T-cell (primary cell): ENCODE results near the gene SLC6A6. TPM values are rescaled to one million over a fixed set of nuclear protein-coding genes. Genes with fewer than 3 reads are reported as not detected.

Experiments
- ATAC-seq, 4 experiments: fragments of 200-7000 bp in 3 of 4; fragments of 150-1000 bp in 1 of 4; cut with Tn5 transposase; replicated peaks in 1 of 4; 1 replicate in 3 of 4; 2 replicates in 1 of 4; pipeline ENCODE4 v1.10.0; 2021; ENCODE audit warnings: moderate library complexity in 3 of 4, mild to moderate bottlenecking in 2 of 4, moderate number of reproducible peaks in 1 of 4
- CTCF ChIA-PET, 2 donors: fragments of 300-600 bp; sonication (Branson Sonifier 250); formaldehyde crosslinking; loops; one replicate each; lab custom pipeline; 2022; ENCODE audit warnings: antibody characterized with exemption in 2 of 2; lab: Charles Lee
- POLR2A ChIA-PET, 2 donors: fragments of 300-600 bp; sonication (Branson Sonifier 250); formaldehyde crosslinking; loops; one replicate each; lab custom pipeline; 2022; ENCODE audit warnings: antibody characterized with exemption in 2 of 2; lab: Charles Lee
- DNase-seq, 35 experiments: peaks; one replicate each; pipeline versions ENCODE4 v3.0.0 to v3.0.0-alpha.2; 2013 to 2023
- H3K27ac ChIP-seq: one replicate; pipeline ENCODE4 v1.5.1; 2013; ENCODE audit warnings: low read length
- H3K27me3 ChIP-seq, 2 experiments: replicated peaks in 1 of 2; 1 replicate in 1 of 2; 2 replicates in 1 of 2; pipeline versions ENCODE4 v1.6.1 to v1.7.0; 2013; ENCODE audit warnings: low read length in 1 of 2, mixed read lengths in 1 of 2; ENCODE audit not compliant: control insufficient read depth in 2 of 2, insufficient read depth in 2 of 2; ENCODE audit errors: extremely low read depth in 1 of 2
- H3K36me3 ChIP-seq, 2 donors: 1 replicate in 1 of 2; 2 replicates in 1 of 2; pipeline versions ENCODE4 v1.6.1 to v1.7.0; 2013; ENCODE audit warnings: low read length in 1 of 2; ENCODE audit not compliant: control insufficient read depth in 2 of 2, insufficient read depth in 1 of 2; ENCODE audit errors: extremely low read depth in 1 of 2
- H3K4me1 ChIP-seq, 2 experiments: 1 replicate in 1 of 2; 2 replicates in 1 of 2; pipeline versions ENCODE4 v1.6.1 to v1.7.0; 2013; ENCODE audit warnings: low read length in 2 of 2, mixed read lengths in 1 of 2; ENCODE audit not compliant: insufficient read depth in 2 of 2, control insufficient read depth in 1 of 2; ENCODE audit errors: extremely low read depth in 1 of 2
- H3K4me3 ChIP-seq, 2 donors: 1 replicate in 1 of 2; 2 replicates in 1 of 2; pipeline versions ENCODE4 v1.5.1 to v1.7.0; 2013; ENCODE audit warnings: mild to moderate bottlenecking in 2 of 2, low read length in 1 of 2, moderate library complexity in 1 of 2; ENCODE audit not compliant: control insufficient read depth in 1 of 2; ENCODE audit errors: extremely low read depth in 1 of 2
- H3K9me3 ChIP-seq: 2 replicates; pipeline ENCODE4 v1.7.0; 2013
- H3K27ac Mint-ChIP-seq, 2 donors: one replicate each; pipeline ENCODE4 v1.8.0; 2020 to 2021; ENCODE audit warnings: mild to moderate bottlenecking in 2 of 2, mixed read lengths in 2 of 2
- H3K27me3 Mint-ChIP-seq, 2 donors: one replicate each; pipeline ENCODE4 v1.8.0; 2021 to 2022; ENCODE audit warnings: mixed read lengths in 2 of 2
- H3K36me3 Mint-ChIP-seq: one replicate; pipeline ENCODE4 v1.8.0; 2021; ENCODE audit warnings: mixed read lengths
- H3K4me1 Mint-ChIP-seq, 3 donors: one replicate each; pipeline ENCODE4 v1.8.0; 2020 to 2022; ENCODE audit warnings: mixed read lengths in 3 of 3, mild to moderate bottlenecking in 1 of 3
- H3K4me3 Mint-ChIP-seq, 3 donors: one replicate each; pipeline ENCODE4 v1.8.0; 2020 to 2022; ENCODE audit warnings: mild to moderate bottlenecking in 3 of 3, mixed read lengths in 3 of 3, moderate library complexity in 3 of 3
- H3K9me3 Mint-ChIP-seq, 3 donors: one replicate each; pipeline ENCODE4 v1.8.0; 2020 to 2022; ENCODE audit warnings: mixed read lengths in 3 of 3
- WGBS: methylation state at CpG from one replicate; pipeline ENCODE4 v1.1.5; 2013; ENCODE audit warnings: missing lambda C conversion rate; ENCODE audit not compliant: insufficient coverage; 5-methylcytosine and 5-hydroxymethylcytosine counted together
- total RNA-seq, 35 experiments: library from RNA in 6 of 35; stranded (reverse) in 6 of 35; fragments of 120-200 nt in 1 of 35; gene quantifications; one replicate each; pipeline versions ENCODE4 v1.2.1 to v1.2.4 and lab custom pipeline; 2013 to 2026

The SLC6A6 gene
- total RNA-seq, 5 donors from 2014 or later (not counting 1 experiment from before 2014, with no cell fraction given), result 49.3 to 72.5 (median 63.6) TPM

GRCh38 chr3:14366915-14367823, 35.2 kb upstream of the SLC6A6 start:
- H3K36me3 Mint-ChIP-seq, result no peaks in the 10 kb centered on the region
- no peak overlapping the region for H3K4me3 Mint-ChIP-seq
- CTCF ChIA-PET, result no interaction called here

GRCh38 chr3:14368146-14368545, 34.3 kb upstream of the SLC6A6 start:
- Mint-ChIP-seq H3K27ac (no peak overlapping the region), H3K27me3 (peaks cover 3 to 6% of the 10 kb centered on the region in 2 donors)
- 97% methylated on average over 5 of the region's 10 CpGs for WGBS

More at GRCh38 chr3:14366915-14367823, 35.2 kb upstream of the SLC6A6 start:
- Mint-ChIP-seq H3K27me3 (peaks cover 3 to 5% of the 10 kb centered on the region in 2 donors), H3K9me3 (no peaks in the 10 kb centered on the region), H3K4me1 (peaks cover 0 to 5% (median 0%) of the 10 kb centered on the region in 3 donors), H3K27ac (no peak overlapping the region)
- Histone ChIP-seq H3K4me1 (peaks cover 0 to 4% of the 10 kb centered on the region in 2 experiments), H3K36me3 (no peaks in the 10 kb centered on the region), H3K4me3 (no peak overlapping the region), H3K9me3 (no peaks in the 10 kb centered on the region), H3K27ac (no peak overlapping the region), H3K27me3 (peaks cover 0 to 21% of the 10 kb centered on the region in 2 experiments)
- no peak for DNase-seq
- POLR2A ChIA-PET, result no interaction called here
- no peak for ATAC-seq
- WGBS, result 81% methylated on average over 19 of the region's 22 CpGs

GRCh38 chr3:14368885-14369284, 33.5 kb upstream of the SLC6A6 start:
- CTCF ChIA-PET, result no interaction called here
- H3K4me1 Mint-ChIP-seq, result peaks cover 0 to 5% (median 0%) of the 10 kb centered on the region in 3 donors
- POLR2A ChIA-PET, result no interaction called here

More at GRCh38 chr3:14368146-14368545, 34.3 kb upstream of the SLC6A6 start:
- Mint-ChIP-seq H3K36me3 (no peaks in the 10 kb centered on the region), H3K9me3 (no peaks in the 10 kb centered on the region), H3K4me3 (no peak overlapping the region), H3K4me1 (peaks cover 0 to 5% (median 0%) of the 10 kb centered on the region in 3 donors)
- POLR2A ChIA-PET, result no interaction called here
- Histone ChIP-seq H3K36me3 (no peaks in the 10 kb centered on the region), H3K27me3 (peaks cover 0 to 27% of the 10 kb centered on the region in 2 experiments), H3K9me3 (no peaks in the 10 kb centered on the region), H3K4me3 (no peak overlapping the region), H3K4me1 (peaks cover 0 to 4% of the 10 kb centered on the region in 2 experiments), H3K27ac (no peak overlapping the region)
- CTCF ChIA-PET, result interaction anchor here in 1 of 2 donors (0.6 kb wide), 1 partner anchor 573 kb away, joined by 3 read pairs; no protein-coding TSS in a partner anchor
- ATAC-seq, result no peak
- no peak for DNase-seq

DNA sequence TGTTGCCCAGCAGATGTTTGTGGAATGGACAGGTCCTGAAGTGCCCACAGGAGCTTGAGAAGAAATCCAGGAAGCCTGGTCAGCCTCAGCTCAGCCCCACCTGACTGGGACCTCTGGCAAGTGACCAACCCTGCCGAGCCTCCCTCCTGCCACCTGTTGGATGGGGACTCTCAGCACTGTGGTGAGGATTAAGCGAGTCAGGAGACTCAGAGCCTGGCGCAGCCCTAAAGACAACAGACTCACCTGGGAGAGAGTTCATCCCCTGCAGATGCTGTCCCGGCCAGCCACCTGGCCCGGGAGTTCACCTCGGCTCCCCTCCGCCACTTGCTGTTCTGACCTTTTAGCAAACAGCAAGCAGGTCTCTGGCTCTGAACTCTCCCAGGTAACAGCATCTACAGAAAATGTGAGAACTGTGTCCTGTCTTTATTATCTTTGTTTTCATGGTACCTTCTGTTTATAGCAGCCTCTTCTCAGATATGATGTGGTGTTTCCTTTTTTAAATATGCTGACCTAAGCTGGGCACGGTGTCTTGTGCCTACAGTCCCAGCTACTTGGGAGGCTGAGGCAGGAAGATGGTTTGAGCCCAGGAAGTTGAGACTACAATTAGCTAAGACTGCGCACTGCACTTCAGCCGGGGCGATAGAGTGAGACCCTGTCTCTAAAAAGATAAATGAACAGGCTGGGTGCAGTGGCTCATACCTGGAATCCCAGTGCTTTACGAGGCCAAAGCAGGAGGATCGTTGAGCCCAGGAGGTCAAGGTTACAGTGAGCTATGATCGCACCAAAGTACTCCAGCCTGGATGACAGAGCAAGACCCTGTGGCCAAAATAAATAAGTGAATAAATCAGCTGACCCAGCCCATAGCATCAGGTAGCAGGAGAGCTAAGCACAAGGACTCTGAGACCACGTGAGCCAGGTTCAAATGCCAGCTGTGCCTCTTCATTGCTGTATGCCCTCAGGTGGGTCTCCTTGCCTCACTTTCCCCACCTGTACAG, 32.4 kb upstream of the SLC6A6 start:
- H3K36me3 ChIP-seq, result no peaks in the 10 kb centered on the region
- no peaks in the 10 kb centered on the region for H3K36me3 Mint-ChIP-seq
- H3K27me3 Mint-ChIP-seq, result peaks cover 3 to 6% of the 10 kb centered on the region in 2 donors
- peaks cover 0 to 4% of the 10 kb centered on the region in 2 experiments for H3K4me1 ChIP-seq
- H3K4me3 Mint-ChIP-seq, result no peak overlapping the region
- ATAC-seq (no peak), DNase-seq (no peak)
- peaks cover 0 to 5% (median 0%) of the 10 kb centered on the region in 3 donors for H3K4me1 Mint-ChIP-seq
- H3K4me3 ChIP-seq, result no peak overlapping the region
- peaks cover 0 to 27% of the 10 kb centered on the region in 2 experiments for H3K27me3 ChIP-seq
- no peak overlapping the region for H3K27ac ChIP-seq
- CTCF ChIA-PET, result no interaction called here
- POLR2A ChIA-PET, result no interaction called here
- no peaks in the 10 kb centered on the region for H3K9me3 ChIP-seq
- H3K9me3 Mint-ChIP-seq, result no peaks in the 10 kb centered on the region
- no peak overlapping the region for H3K27ac Mint-ChIP-seq
- 85% methylated on average over 12 of the region's 15 CpGs for WGBS

More at GRCh38 chr3:14368885-14369284, 33.5 kb upstream of the SLC6A6 start:
- ATAC-seq (no peak), DNase-seq (no peak)
- H3K4me1 ChIP-seq, result peaks cover 0 to 4% of the 10 kb centered on the region in 2 experiments
- Mint-ChIP-seq H3K36me3 (no peaks in the 10 kb centered on the region), H3K9me3 (no peaks in the 10 kb centered on the region), H3K27me3 (peaks cover 3 to 6% of the 10 kb centered on the region in 2 donors), H3K27ac (no peak overlapping the region), H3K4me3 (no peak overlapping the region)
- H3K27ac ChIP-seq, result no peak overlapping the region
- 67% methylated on average over 1 of the region's 2 CpGs for WGBS
- H3K27me3 ChIP-seq, result peaks cover 0 to 27% of the 10 kb centered on the region in 2 experiments
- H3K4me3 ChIP-seq, result no peak overlapping the region
- no peaks in the 10 kb centered on the region for H3K9me3 ChIP-seq
- no peaks in the 10 kb centered on the region for H3K36me3 ChIP-seq

GRCh38 chr3:14370720-14371572, 31.5 kb upstream of the SLC6A6 start:
- no peaks in the 10 kb centered on the region for H3K9me3 Mint-ChIP-seq
- H3K27ac ChIP-seq, result no peak overlapping the region
- no peak overlapping the region for H3K4me3 ChIP-seq
- H3K36me3 Mint-ChIP-seq, result no peaks in the 10 kb centered on the region
- H3K27ac Mint-ChIP-seq, result no peak overlapping the region
- H3K4me1 ChIP-seq, result peaks cover 0 to 4% of the 10 kb centered on the region in 2 experiments
- H3K4me1 Mint-ChIP-seq, result peaks cover 0 to 7% (median 0%) of the 10 kb centered on the region in 3 donors
- H3K27me3 ChIP-seq, result peaks cover 0 to 27% of the 10 kb centered on the region in 2 experiments
- DNase-seq (no peak), ATAC-seq (no peak)
- ChIA-PET POLR2A (no interaction called here), CTCF (no interaction called here)
- H3K27me3 Mint-ChIP-seq, result peaks cover 3 to 6% of the 10 kb centered on the region in 2 donors
- H3K4me3 Mint-ChIP-seq, result no peak overlapping the region
- WGBS, result 83% methylated on average over 10 of the region's 14 CpGs
- H3K9me3 ChIP-seq, result no peaks in the 10 kb centered on the region
- H3K36me3 ChIP-seq, result no peaks in the 10 kb centered on the region
